Breast epithelium (tissue), 3 donors: ENCODE data around the gene RREB1.

Experiments
- CTCF ChIP-seq, 3 donors: fragments of 450-650 bp; IDR thresholded peaks; one replicate each; pipeline ENCODE4 v1.5.1; 2016 to 2017; ENCODE audit warnings: antibody characterized with exemption in 3 of 3, mild to moderate bottlenecking in 3 of 3, moderate library complexity in 3 of 3
- POLR2A ChIP-seq: fragments of 450-650 bp; IDR thresholded peaks from one replicate; pipeline ENCODE4 v1.6.1; 2016; ENCODE audit warnings: antibody characterized with exemption, mild to moderate bottlenecking, moderate library complexity

- TF ChIP-seq CTCF (IDR thresholded peaks at IDR 0.05), result no peak
- TF ChIP-seq POLR2A, result no peak
Measured at GRCh38 chr6:7129360-7129759, 21.6 kb downstream of the RREB1 start.
